Measurements from ENCODE around the gene FLYWCH2. TPM values are rescaled to one million over a fixed set of nuclear protein-coding genes. Genes with fewer than 3 reads are reported as not detected.

The FLYWCH2 gene
- 10 to 100 TPM; 19.5 to 54.5 (median 30.2) TPM for total RNA-seq

- TF ChIP-seq POLR2A (IDR thresholded peaks at IDR 0.05): peak; percentile 46 to 73
- TF ChIP-seq CTCF (IDR thresholded peaks at IDR 0.05 in 4 of 5, conservative IDR thresholded peaks at IDR 0.05 in 1 of 5): peak; percentile 6 to 56 (median 31)
- Histone ChIP-seq H3K27me3 (no peaks in the 10 kb centered on the region), H3K9me3 (no peaks in the 10 kb centered on the region), H3K4me1 (peaks cover 6% of the 10 kb centered on the region in 2 donors), H3K36me3 (no peaks in the 10 kb centered on the region), H3K4me3 (peak within 1 kb of the TSS; percentile 74 to 94 (median 84)), H3K27ac (peak within 1 kb of the TSS; percentile 91 to 98 (median 92))
- in situ Hi-C loops (cut with MboI; ENCODE audit: low sequenced_read_pairs in 4 of 4) (no loop called here), intact Hi-C loops (cut with DNase I; ENCODE audit: low total_unique reads) (loop anchor here (1.0 to 10.0 kb wide), 5 partner anchors 15 to 262 kb away; partner anchors contain the start of gene KCTD5)
- peak; percentile 97 to 99 for ATAC-seq
- DNase-seq: peak; percentile 99
These were observed at the start of gene FLYWCH2 for GRCh38 chr16:2882650-2883457. Gene FLYWCH2 (plus strand): TSS chr16:2883215. CDS start chr16:2896450, 13,235 bp downstream.

- H3K9me3 ChIP-seq: no peaks in the 10 kb centered on the region
- H3K4me3 ChIP-seq: no peak overlapping the region
- no peaks in the 10 kb centered on the region for H3K4me1 ChIP-seq
- intact Hi-C loops (cut with DNase I; ENCODE audit: low total_unique reads) (no loop called here), in situ Hi-C loops (cut with MboI; ENCODE audit: low sequenced_read_pairs in 4 of 4) (no loop called here)
- DNase-seq (no peak), ATAC-seq (no peak)
- H3K36me3 ChIP-seq: no peaks in the 10 kb centered on the region
- no peak for TF ChIP-seq POLR2A (IDR thresholded peaks at IDR 0.05)
- TF ChIP-seq CTCF (IDR thresholded peaks at IDR 0.05 in 4 of 5, conservative IDR thresholded peaks at IDR 0.05 in 1 of 5): no peak
- peaks cover 9 to 25% (median 11%) of the 10 kb centered on the region in 3 donors for H3K27me3 ChIP-seq
- no peak overlapping the region for H3K27ac ChIP-seq
These were observed 49.2 kb upstream of the FLYWCH2 start for GRCh38 chr16:2833776-2834175.

DNA sequence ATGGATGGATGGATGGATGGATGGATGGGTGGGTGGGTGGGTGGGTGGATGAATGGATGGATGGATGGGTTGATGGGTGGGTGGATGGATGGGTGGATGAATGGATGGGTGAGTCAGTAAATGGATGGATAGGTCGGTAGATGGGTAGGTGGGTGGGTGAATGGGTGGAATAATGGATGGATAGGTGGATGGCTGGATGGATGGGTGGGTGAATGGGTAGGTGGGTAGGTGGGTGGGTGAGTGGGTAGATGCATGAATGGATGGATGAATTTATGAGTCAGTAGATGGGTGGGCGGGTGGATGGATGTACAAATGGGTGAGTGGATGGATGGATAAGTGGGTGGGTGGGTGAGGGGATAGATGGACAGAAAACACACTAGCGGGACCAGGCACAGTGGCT lies 48.0 kb upstream of the FLYWCH2 start:
- no peaks in the 10 kb centered on the region for H3K9me3 ChIP-seq
- H3K27me3 ChIP-seq: peaks cover 0 to 30% (median 8%) of the 10 kb centered on the region in 3 donors
- H3K4me3 ChIP-seq: no peak overlapping the region
- ATAC-seq (no peak), DNase-seq (no peak)
- H3K27ac ChIP-seq: no peak overlapping the region
- H3K36me3 ChIP-seq: no peaks in the 10 kb centered on the region
- no peak for TF ChIP-seq CTCF (IDR thresholded peaks at IDR 0.05 in 4 of 5, conservative IDR thresholded peaks at IDR 0.05 in 1 of 5)
- TF ChIP-seq POLR2A (IDR thresholded peaks at IDR 0.05): no peak
- no peaks in the 10 kb centered on the region for H3K4me1 ChIP-seq
- intact Hi-C loops (cut with DNase I; ENCODE audit: low total_unique reads) (no loop called here), in situ Hi-C loops (cut with MboI; ENCODE audit: low sequenced_read_pairs in 4 of 4) (no loop called here)

DNA sequence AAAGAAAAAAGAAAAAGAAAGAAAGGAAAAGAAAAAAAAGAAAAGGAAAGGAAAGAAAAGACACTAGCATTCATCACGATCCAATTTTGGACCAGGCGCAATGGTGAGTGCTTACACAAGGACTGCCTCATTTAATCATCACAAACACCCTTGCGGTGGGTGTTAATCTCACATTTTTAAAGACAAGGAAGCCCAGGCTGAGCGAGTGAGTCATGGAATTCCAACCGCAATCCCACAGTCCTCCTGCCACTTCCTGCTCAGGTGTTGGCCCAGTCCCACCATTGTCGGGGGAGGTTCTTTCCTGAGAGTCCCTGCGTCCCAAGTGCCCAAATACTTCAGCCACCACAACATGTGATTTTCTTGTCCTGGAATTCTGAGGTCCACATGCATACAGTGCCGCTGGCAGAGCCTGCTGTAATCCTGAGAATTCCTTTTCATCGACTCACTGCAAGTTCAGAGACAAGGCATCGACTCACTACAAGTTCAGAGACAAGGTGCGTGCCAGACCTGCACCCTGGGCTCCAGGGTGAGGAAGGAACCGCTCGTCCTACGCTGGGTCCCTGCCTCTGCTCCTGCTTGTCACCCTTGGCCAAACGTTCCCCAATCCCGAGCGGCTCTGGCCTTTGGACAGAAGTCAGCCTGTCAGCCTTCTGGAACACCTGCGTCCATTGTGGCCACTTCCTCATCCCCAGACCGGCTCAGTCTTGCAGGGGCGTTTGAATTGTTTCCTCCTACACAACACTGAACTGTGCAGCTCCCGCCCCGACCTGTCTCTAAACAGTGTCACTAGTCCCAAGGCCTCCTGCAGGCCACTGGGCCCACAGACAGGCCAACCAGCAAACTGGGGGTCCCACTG lies 47.1 kb upstream of the FLYWCH2 start:
- DNase-seq (no peak), ATAC-seq (no peak)
- in situ Hi-C loops (cut with MboI; ENCODE audit: low sequenced_read_pairs in 4 of 4) (no loop called here), intact Hi-C loops (cut with DNase I; ENCODE audit: low total_unique reads) (no loop called here)
- Histone ChIP-seq H3K4me3 (no peak overlapping the region), H3K27me3 (peaks cover 0 to 30% (median 8%) of the 10 kb centered on the region in 3 donors), H3K36me3 (no peaks in the 10 kb centered on the region), H3K9me3 (no peaks in the 10 kb centered on the region), H3K27ac (no peak overlapping the region), H3K4me1 (no peaks in the 10 kb centered on the region)
- TF ChIP-seq POLR2A (IDR thresholded peaks at IDR 0.05) (no peak), CTCF (IDR thresholded peaks at IDR 0.05 in 4 of 5, conservative IDR thresholded peaks at IDR 0.05 in 1 of 5) (no peak)
